OCI-LY3 (cell line): ENCODE measurements around the gene DBNDD1.
A peak's percentile ranks its signal among the peaks of the same experiment; 100 is the strongest.
"Not testable (repeated sequence)": the region's sequence is repeated elsewhere in the genome, so short reads cannot be mapped to it uniquely, and the experiment has no call there.

ENCODE experiments used
- H2AFZ ChIP-seq: fragments of 200-600, 300-600 bp; shearing (Covaris generic); 2 replicates; pipeline ENCODE4 v1.6.0; 2014; ENCODE audit warnings: antibody characterized with exemption, low read depth, low read length
- H3K27ac ChIP-seq: fragments of 200-600, 300-600 bp; sonication (generic); 2 replicates; pipeline ENCODE4 v1.5.1; 2014; ENCODE audit warnings: mild to moderate bottlenecking, low read length, moderate library complexity, mixed read lengths
- H3K27me3 ChIP-seq: fragments of 200-600, 300-600 bp; sonication (generic); 2 replicates; pipeline ENCODE4 v1.6.1; 2014; ENCODE audit warnings: low read depth, low read length, mixed read lengths
- H3K36me3 ChIP-seq: fragments of 200-600, 300-600 bp; sonication (generic); replicated peaks from 2 replicates; pipeline ENCODE3; 2014; ENCODE audit warnings: low read depth, low read length, mixed read lengths
- H3K4me1 ChIP-seq: fragments of 300-600, 200-600 bp; sonication (generic); 2 replicates; pipeline ENCODE4 v1.6.1; 2014; ENCODE audit warnings: low read length, mixed read lengths
- H3K4me2 ChIP-seq: fragments of 200-600, 300-600 bp; sonication (generic); 2 replicates; pipeline ENCODE4 v1.6.1; 2014; ENCODE audit warnings: low read length, mixed read lengths
- H3K4me3 ChIP-seq: fragments of 300-600, 200-600 bp; sonication (generic); 2 replicates; pipeline ENCODE4 v1.5.1; 2014; ENCODE audit warnings: antibody characterized with exemption, mild to moderate bottlenecking, low read length, moderate library complexity
- H3K79me2 ChIP-seq: fragments of 300-600, 200-600 bp; shearing (Covaris generic); 2 replicates; pipeline ENCODE4 v1.6.1; 2014; ENCODE audit warnings: mild to moderate bottlenecking, low read length, mixed read lengths
- H3K9ac ChIP-seq: fragments of 300-600, 200-600 bp; shearing (Covaris generic); 2 replicates; pipeline ENCODE4 v1.6.0; 2014; ENCODE audit warnings: mild to moderate bottlenecking, low read length, moderate library complexity
- H3K9me3 ChIP-seq: fragments of 200-600, 300-600 bp; shearing (Covaris generic); 2 replicates; pipeline ENCODE4 v1.6.1; 2014; ENCODE audit warnings: low read length, mixed read lengths; ENCODE audit not compliant: insufficient read depth
- H4K20me1 ChIP-seq: fragments of 200-600, 300-600 bp; sonication (generic); 2 replicates; pipeline ENCODE4 v1.6.1; 2016; ENCODE audit warnings: low read length, mixed read lengths; ENCODE audit not compliant: insufficient read depth
- CTCF ChIP-seq: fragments of 200-600, 300-600 bp; sonication (generic); IDR thresholded peaks from 2 replicates; pipeline ENCODE4 v1.5.1; 2014; ENCODE audit warnings: antibody characterized with exemption, low read length, low read depth
- EZH2phosphoT487 ChIP-seq: fragments of 200-600 bp; shearing (Covaris generic); IDR thresholded peaks from 2 replicates; pipeline ENCODE4 v1.6.1; 2018; ENCODE audit warnings: antibody characterized with exemption, mixed run types, low read depth

Gene DBNDD1

GRCh38 chr16:89971495-89972243, 47.6 kb downstream of the DBNDD1 start:
- Histone ChIP-seq H3K4me3 (peak overlapping the region; percentile 92), H2AFZ (peak overlapping the region; percentile 43), H3K9ac (peak overlapping the region; percentile 92), H3K79me2 (peaks cover 50% of the 10 kb centered on the region), H3K36me3 (peaks cover 25% of the 10 kb centered on the region), H3K27me3 (no peaks in the 10 kb centered on the region), H3K9me3 (peaks cover 7% of the 10 kb centered on the region; the same call in 1 of the 2 replicates), H3K4me1 (peaks cover 15% of the 10 kb centered on the region), H3K27ac (peak overlapping the region; percentile 59), H4K20me1 (peaks cover 11% of the 10 kb centered on the region), H3K4me2 (peak overlapping the region; percentile 97)
- no peak for TF ChIP-seq EZH2phosphoT487
- TF ChIP-seq CTCF: no peak

GRCh38 chr16:89969741-89970410, 49.4 kb downstream of the DBNDD1 start:
- H3K4me3 ChIP-seq: no peak overlapping the region
- H4K20me1 ChIP-seq: peaks cover 7% of the 10 kb centered on the region
- no peaks in the 10 kb centered on the region for H3K27me3 ChIP-seq
- peaks cover 7% of the 10 kb centered on the region; the same call in 1 of the 2 replicates for H3K9me3 ChIP-seq
- no peak overlapping the region for H3K27ac ChIP-seq
- TF ChIP-seq EZH2phosphoT487 (no peak), CTCF (no peak)
- H3K79me2 ChIP-seq: peaks cover 32% of the 10 kb centered on the region
- no peak overlapping the region for H3K4me2 ChIP-seq
- H3K4me1 ChIP-seq: peaks cover 15% of the 10 kb centered on the region
- peaks cover 17% of the 10 kb centered on the region for H3K36me3 ChIP-seq
- no peak overlapping the region for H3K9ac ChIP-seq
- H2AFZ ChIP-seq: no peak overlapping the region

- Histone ChIP-seq H3K36me3 (peaks cover 19% of the 10 kb centered on the region), H3K79me2 (peaks cover 14% of the 10 kb centered on the region)
- not testable (repeated sequence) for H3K4me2 ChIP-seq, H3K27me3 ChIP-seq, H3K9ac ChIP-seq, H3K27ac ChIP-seq, H3K4me1 ChIP-seq, H3K9me3 ChIP-seq, H4K20me1 ChIP-seq, H3K4me3 ChIP-seq, H2AFZ ChIP-seq
These were observed 51.2 kb downstream of the DBNDD1 start for GRCh38 chr16:89968074-89968473.

GRCh38 chr16:89967436-89967835, 51.8 kb downstream of the DBNDD1 start:
- not testable (repeated sequence) for H3K27me3 ChIP-seq, H3K79me2 ChIP-seq, H3K4me1 ChIP-seq, H3K9ac ChIP-seq, H3K27ac ChIP-seq, H3K4me2 ChIP-seq, H4K20me1 ChIP-seq, H3K4me3 ChIP-seq, H3K9me3 ChIP-seq, H2AFZ ChIP-seq
- peaks cover 19% of the 10 kb centered on the region for H3K36me3 ChIP-seq

- peaks cover 18% of the 10 kb centered on the region for H3K36me3 ChIP-seq
- H3K4me1 ChIP-seq: peaks cover 3% of the 10 kb centered on the region
- no peak overlapping the region for H3K27ac ChIP-seq
- H3K27me3 ChIP-seq: no peaks in the 10 kb centered on the region
- H4K20me1 ChIP-seq: 0 out of 2 replicates have a peak, but pooled peaks cover 4% of the 10 kb centered on the region
- no peak overlapping the region for H3K4me2 ChIP-seq
- H3K9me3 ChIP-seq: peaks cover 7% of the 10 kb centered on the region; the same call in 1 of the 2 replicates
- no peak overlapping the region for H3K4me3 ChIP-seq
- no peak overlapping the region for H2AFZ ChIP-seq
- no peak for TF ChIP-seq EZH2phosphoT487
- peaks cover 6% of the 10 kb centered on the region for H3K79me2 ChIP-seq
- H3K9ac ChIP-seq: no peak overlapping the region
These were observed 52.5 kb downstream of the DBNDD1 start for GRCh38 chr16:89966756-89967155.
